HTR-8/SVneo (cell line): ENCODE measurements around the gene PRKG2.

Experiments used
- DNase-seq: peaks from one replicate; pipeline ENCODE4 v3.0.0; 2011; ENCODE audit warnings: low spot score, mixed read lengths; ENCODE audit not compliant: insufficient read length
- FAIRE-seq: peaks from 2 replicates; lab custom pipeline; 2011; peaks lifted over from hg19 to GRCh38; lab: Jason Lieb, UNC

PRKG2 gene

DNA sequence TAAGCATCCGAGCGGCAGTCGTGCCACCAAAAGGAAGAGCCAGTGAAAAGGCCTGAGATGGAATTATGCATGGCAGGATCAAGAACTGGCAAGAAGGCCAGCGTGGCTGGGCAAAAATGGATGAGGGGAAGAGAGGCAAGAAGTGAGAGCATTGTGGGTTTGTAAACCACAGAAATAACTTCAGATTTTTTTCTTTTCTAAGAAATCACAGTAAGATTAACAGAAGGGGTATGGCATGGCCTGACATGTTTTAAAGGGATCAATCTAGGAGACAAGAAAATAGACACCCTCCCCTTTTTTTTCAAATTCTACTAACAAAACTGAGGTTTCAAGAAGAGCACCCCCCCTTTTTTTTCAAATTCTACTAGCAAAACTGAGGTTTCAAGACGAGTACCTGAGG lies 102.0 kb downstream of the PRKG2 start:
- DNase-seq (no peak), FAIRE-seq (no peak)

DNA sequence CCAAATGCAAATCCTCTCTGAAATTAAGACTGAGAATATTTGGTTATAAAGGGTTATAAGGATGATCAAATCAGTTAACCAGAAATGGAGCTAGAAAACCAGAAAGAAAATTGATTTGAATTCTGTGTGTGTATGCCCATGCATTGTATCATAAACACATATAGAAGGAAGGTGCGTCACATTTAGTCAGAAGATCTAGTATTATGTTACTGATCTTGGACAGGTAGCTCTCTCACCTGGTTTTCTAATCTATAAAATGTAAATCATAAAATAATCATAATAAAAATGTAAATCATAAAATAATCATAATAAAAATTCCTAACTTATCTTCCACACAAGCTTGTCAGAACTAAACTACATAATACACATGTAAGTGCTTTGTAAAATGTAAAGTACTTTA lies 105.7 kb downstream of the PRKG2 start:
- FAIRE-seq = no peak

DNA sequence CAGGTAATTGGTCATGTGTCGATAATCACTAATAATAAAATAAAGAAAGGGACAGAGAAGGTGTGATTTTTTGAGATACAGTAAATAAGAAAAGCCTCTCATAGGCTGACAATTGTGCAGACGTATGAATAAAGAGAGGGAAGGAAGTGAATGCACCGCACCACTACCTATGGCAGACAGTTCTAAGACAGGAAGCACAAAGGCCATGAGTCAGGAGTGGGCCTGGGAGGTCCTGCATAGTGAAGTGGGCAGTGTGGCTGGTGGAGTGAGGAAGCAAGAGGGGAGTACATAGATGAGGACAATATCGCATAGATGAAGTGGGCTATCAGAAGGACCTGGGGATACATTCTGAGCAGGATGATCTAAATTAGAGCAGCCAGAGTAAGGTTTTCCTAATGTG lies 108.9 kb downstream of the PRKG2 start:
- FAIRE-seq (no peak), DNase-seq (no peak)

More for the DNA sequence above, 105.7 kb downstream of the PRKG2 start:
- DNase-seq = no peak

DNA sequence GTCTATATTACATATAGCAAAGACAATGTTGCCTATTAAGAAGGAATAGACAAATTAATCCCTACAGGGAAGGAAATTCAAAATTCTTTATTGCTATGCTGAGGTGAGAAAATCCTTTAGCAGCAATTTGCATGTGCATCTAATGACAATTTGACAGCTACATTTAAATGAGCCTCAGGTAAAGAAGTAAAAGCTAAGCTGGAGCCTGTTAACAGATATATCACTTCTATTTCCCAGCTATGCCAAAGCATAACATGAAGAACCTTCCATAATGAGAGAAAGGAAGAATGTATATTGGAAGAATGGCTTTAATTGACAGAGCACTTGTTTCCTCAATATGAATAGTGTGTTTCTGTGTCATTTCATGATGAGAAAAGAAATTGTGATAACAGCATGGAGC lies 112.9 kb downstream of the PRKG2 start:
- FAIRE-seq (no peak), DNase-seq (no peak)

DNA sequence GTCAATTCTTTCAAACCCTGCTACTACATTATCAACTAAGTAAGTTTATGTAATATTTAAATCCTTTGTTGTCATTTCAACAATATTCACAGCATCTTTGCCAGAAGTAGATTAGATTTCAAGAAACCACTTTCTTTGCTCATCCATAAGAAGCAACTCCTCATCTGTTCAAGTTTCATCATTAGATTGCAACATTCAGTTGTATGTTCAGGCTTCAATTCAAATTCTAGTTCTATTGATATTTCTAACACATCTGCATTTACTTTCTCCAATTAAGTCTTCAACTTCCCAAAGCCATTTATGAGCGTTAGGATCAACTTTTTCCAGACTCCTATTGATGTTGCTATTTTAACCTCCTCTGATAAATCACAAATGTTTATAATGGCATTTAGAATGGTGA lies 118.5 kb downstream of the PRKG2 start:
- no peak for FAIRE-seq
- DNase-seq = no peak

DNA sequence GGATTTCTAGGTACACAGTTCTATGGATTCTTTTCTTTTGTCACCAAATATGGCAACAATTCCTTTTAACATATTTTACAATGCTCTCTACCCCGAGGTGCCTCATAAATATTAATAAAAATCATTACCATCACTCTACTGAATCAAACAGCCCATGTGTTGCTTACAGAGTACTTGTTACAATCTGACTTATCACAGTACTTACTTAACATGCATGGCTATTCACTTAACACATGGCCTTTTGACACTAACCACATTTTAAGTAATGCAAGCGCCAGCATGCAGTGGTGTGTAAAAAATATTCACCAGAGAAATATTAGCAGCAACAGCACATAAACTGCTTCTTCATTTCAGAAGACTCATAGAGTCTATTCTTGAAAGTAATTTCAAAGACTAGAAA lies 119.6 kb downstream of the PRKG2 start:
- no peak for DNase-seq
- no peak for FAIRE-seq

DNA sequence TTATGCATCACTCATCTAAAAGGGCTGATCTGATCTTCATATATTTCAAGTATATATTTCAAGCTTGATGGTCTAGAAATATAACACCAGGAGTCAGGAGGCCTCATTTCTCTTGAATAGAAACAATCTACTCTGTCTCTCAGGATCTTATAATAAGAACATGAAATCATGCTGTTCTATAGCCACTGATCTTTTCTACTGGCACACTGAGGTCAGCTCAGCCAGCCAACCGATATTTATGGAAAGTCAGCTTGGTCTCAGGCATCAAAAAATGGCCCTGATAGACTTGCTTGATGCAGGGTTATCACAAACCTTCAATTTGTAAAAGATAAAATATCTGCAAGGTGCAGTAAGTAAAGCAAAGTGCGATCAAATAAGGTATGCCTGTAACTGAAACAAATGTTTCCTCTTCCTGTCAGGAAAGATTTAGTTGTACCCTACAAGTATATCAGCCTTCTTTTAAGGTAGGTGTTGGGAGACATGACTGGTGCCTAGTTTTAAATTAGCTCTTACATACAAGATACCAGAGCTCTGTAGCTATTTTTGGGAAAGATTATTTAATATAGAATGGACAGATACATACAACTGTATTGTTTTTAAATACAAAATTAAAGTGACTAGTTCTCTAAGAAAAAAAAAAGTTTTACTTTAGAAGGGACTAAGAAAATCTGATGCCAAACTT lies 121.2 kb downstream of the PRKG2 start:
- no peak for DNase-seq
- no peak for FAIRE-seq

DNA sequence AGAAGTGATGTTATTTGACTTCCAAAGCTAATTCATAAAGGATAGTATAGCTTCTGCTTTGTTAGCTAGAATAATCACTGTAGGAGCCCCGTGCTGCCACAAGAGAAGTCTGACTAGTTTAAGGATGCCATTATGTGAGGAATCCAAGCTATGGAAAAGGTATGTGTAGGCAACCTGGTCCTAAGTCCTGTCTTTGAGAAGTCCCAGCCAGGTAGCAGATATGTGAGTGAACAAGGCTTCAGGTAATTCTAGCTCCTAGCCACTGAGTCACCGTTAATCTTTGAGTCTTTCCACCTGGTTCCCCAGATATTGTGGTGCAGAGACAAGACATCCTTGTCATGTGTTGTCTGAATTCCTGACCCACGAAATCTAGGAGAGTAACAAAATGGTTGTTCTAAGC lies 129.0 kb downstream of the PRKG2 start:
- no peak for DNase-seq
- no peak for FAIRE-seq

DNA sequence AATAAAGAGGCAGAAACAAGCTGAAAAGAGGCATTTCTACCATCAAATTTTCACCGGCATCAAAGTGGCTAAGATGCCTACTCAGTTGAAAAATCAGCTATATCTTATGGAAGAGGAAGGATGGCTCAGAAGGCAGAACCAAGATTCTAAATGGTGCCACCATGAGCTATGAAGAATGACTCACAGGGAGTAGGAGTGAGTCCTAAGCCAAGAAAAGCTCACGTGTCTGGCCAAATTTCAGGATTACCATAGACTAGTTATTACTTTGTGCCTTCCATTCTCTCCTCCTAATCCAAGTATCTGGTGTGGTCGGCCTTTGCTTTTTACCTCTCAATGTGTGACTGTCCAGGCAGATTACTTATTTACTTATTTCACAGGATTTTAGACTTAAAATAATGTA lies 129.7 kb downstream of the PRKG2 start:
- FAIRE-seq (no peak), DNase-seq (no peak)

DNA sequence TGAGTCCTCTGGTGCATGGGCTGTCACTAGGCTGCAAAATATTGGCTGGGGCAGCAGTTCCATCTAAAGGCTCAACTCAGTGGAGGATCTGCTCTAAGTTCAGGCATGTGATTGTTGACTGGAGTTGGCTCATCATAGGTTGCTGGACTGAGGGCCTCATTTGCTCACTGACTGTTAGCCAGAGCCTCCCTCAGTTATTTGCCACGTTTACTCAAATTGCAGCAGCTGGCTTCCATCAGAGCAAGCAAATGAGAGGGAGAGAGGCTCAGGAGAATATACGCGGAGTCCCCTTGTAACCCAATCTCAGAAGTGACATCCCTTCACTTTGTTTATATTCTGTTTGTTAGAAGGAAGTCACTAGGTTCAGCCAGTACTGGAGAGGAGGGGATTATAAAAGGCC lies 130.4 kb downstream of the PRKG2 start:
- FAIRE-seq = no peak
- no peak for DNase-seq

DNA sequence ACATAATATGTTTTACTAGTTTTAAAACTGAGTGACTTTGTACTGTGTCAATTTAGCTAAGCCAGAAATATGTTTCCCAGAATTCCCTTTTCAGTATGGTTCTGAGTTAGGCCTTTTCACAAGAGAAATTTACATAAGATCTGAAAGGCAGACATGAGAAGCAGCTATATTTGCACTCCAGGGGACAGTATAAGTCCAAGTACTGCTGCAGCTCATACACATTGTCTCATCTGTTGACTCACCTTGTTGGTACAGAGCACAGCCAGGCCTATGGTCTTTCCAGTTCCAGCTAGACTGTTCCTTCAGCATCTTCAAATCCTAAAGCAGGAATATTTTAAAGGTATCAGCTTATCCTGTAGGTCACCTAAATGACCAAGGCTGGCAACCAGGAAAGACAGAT lies 131.0 kb downstream of the PRKG2 start:
- DNase-seq = no peak
- FAIRE-seq = no peak

DNA sequence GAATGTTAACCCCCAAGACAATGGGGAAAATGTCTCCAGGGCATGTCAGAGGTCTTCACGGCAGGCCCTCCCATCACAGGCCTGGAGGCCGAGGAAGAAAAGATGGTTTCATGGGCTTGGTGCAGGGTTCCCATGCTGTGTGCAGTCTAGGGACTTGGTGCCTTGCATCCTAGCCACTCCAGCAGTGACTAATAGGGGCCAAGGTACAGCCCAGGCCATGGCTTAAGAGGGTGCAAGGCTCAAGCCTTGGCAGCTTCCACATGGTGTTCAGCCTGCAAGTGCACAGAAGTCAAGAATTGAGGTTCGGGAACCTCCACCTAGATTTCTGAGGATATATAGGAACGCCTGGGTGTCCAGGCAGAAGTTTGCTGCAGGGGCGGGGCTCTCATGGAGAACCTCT lies 133.9 kb downstream of the PRKG2 start:
- no peak for DNase-seq
- FAIRE-seq = no peak

DNA sequence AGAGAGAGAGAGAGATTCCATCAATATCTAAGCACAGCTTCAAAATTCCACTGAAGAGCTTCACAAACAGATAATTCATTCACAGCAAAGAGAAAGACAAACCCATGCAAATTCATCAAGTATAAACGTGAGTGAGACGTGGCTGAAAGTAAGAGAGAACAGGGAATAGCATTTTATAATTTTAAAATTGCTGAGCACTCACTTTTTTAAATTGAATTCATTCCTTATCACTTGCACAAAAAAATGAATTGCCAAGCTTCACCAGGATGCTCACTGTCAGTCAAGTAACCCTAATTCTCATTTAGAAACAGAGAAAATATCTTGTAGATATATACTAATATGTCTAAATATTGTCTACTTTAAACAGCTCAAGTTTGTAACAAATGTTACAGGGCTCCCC lies 144.0 kb downstream of the PRKG2 start:
- DNase-seq (no peak), FAIRE-seq (no peak)

DNA sequence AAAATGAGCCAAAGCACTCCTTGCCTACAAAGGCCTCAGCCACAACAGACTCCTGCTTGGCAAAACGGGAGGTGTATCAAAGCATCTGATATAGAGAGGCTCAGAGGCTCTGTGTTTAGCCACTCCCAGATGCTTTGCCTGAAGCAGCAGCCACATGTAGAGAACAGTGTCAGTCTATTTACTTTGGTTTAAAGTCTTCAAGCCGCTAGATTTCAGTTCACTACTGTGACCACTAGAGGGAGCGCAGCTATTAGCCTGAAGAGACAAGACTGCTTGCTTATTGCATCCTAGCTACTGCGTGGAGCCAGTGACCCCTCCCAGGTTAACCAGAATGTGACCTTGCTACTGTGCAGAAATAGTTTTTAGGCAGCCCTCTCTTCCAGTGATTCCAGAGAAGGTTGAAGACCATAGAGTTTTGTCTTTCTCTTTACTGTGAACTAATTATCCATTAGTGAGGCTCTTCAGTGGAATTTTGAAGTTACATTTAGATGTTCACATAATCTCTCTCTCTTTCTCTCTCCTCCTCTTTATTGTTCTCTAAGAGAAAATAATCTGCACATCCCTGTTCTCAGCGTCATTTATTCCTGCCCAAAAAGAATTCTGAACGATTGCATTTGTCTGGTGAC lies 145.2 kb downstream of the PRKG2 start:
- peak; percentile 10 for DNase-seq
- FAIRE-seq = no peak

DNA sequence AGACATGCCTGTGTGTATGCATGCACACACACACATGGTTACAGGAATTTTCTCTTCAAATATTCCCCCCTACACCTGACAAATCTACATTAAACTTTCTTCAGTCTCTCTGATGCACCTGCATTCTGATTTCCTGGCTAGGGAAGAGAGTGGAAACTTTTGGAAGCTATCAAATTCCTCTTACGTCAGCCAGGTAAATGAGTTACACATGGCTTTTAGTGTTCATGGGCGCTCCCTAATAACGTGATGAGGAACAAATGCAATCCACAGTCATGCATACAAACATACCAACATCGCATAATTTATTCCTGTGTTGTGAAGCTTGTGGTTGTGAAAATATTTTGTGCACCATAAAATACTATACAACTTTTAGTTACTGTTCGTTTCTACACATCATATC lies 149.6 kb downstream of the PRKG2 start:
- FAIRE-seq (no peak), DNase-seq (no peak)

DNA sequence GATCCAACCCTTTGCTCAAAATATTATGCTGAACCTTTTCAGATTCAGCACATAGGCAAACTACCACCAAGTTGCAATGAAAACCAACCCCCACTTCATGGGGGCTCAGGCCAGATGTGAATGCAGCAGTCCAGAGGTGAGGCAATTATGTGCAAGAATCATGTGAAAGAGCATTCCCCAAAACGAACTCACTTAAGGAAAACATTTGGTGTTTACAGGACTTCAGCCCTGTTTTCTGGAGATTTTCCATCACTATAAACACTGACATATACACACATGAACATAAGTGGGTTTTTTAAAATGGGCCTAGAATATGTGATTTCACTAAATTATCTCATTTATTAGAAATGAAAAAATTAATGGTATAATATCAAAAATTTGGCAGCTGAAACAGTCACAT lies 153.0 kb downstream of the PRKG2 start:
- FAIRE-seq = no peak
- no peak for DNase-seq

DNA sequence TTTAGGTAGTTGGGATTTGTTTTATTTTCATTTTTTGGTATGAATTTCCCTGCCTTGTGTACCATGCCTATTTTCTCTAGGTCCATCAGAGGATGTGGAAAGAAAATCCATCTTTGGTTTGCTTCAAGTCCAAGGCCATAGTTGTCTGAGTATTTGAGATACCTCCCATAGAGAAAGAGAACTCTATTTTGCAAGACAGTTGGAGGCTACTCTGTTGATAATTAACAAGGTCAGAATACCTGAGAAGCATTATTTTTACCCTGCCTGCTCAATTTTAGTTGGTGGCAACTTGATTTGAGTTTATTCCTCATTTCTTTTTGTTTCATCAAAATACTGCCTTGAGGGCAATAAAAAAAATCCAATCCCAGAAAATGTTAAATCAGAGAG lies 153.7 kb downstream of the PRKG2 start:
- FAIRE-seq (no peak), DNase-seq (no peak)

DNA sequence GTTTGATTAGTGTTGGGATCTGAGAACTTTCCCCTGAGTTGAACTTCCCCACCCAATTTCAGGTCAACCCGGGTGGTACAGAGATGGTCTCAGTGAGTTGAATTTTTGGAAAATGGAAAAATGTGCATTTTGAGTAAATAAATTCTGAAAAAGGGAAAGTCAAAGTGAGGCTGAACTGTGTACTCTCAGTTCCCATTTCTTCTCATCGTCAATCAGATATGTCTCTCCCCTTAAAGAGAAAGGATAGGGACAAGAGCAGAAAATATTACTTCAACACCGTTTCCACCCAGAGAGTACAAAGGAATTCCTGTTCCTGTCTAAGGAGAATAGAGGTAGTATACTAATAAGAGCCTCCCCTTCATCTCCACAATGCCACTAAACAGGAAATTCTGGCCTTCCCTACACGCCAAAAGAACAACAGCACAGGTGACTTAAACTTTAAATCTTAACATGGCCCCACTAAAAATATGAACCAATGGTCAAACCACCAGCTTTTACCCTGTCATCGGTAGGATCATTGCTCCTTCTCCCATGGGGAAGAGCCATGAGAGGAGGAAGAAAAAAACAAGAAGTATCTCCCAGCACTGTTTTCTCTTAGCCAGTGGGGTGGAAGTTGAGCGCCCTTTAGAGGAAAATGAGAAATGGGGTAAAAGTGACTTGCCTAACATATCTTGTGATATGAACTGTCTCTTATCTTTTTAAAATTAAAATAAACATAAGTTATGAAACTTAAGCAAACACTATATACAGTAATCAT lies 154.3 kb downstream of the PRKG2 start:
- no peak for FAIRE-seq
- no peak for DNase-seq

DNA sequence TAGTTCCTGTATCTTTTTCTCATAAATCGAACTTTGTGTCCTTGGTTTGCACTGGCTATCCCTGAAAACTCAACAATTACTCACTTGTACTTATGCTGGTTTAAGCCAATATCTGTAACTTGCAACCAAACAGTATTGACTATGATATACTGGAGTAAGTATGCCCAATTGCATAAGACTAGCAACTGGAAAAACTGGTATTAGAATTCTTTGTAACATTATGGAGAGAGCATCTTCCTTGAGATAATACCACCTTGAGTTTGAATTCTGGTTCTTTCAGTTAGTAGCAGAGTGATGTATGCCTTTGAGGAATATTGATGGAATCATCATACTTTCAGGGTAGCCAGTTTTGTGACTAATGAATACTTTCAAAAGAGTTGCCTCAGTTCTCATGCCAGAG lies 156.4 kb downstream of the PRKG2 start:
- DNase-seq = no peak
- FAIRE-seq = no peak

DNA sequence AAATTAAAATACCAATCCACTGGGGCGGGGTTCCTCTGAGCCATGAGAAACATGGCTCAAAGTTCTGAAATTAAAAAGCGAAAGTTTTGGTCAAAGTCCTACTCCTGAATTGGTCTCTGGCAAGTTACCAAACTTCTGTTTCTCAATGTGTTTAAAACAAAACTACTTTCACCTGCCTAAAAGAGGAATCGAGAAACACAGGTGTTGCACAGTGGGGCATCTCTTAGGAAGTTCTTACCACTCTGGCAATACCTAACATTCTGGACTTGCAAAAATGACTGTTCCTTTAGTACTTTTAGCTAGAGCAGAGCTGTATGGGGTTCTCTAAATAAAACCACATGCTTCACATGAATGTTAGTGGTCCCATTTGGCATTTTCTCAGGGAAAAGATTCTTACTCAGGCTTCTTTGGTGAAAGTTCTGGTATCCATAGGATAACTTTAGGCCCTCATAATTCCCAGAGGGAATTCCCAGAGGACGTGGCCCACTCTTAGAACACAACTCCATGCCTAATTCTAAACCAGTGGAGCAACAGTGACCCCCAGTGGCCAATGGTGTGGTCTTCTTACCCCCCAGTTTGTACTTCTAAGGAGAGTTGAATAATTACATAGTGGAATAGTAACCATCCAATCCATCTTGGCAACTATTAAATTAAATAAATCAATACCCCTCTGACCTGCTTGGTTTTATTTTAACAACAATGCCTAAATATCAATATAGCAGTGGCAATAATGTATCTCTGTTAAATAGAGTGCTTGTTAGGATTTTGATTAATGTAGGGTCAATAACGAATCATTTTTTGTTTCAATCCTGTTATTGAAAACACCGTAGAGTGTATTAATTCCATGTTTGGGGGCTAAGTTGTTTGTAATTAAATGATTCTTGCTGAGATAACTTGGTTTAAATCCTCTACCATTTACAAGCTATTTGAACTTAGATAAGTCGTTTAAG lies 162.6 kb downstream of the PRKG2 start:
- FAIRE-seq = no peak
- no peak for DNase-seq

DNA sequence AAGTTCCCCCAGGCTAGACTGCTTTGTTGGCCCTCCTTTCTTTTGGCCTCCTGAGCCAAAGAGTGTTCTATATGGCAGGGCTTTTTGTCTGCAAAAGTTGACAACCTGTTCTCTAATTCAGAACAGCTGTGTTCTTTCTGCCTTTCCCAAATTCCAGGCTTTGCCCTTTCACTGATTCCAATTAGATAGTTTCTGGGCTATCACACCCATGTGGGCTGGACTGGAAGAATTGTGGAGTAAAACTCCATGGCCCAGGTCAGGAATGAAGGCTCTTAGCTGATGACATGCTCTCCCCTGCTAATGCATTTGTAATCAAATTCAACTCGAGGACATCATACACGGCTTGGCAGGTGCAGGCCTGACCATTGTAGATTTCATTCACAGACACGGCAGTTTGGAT lies 165.1 kb downstream of the PRKG2 start:
- no peak for DNase-seq
- FAIRE-seq = no peak
